Measurements from ENCODE around the gene TIMM23. TPM values are rescaled to one million over a fixed set of nuclear protein-coding genes. Genes with fewer than 3 reads are reported as not detected.

The TIMM23 gene
- total and polyA plus RNA-seq, 10 donors, result 29.9 to 56.2 (median 38.1) TPM

DNA sequence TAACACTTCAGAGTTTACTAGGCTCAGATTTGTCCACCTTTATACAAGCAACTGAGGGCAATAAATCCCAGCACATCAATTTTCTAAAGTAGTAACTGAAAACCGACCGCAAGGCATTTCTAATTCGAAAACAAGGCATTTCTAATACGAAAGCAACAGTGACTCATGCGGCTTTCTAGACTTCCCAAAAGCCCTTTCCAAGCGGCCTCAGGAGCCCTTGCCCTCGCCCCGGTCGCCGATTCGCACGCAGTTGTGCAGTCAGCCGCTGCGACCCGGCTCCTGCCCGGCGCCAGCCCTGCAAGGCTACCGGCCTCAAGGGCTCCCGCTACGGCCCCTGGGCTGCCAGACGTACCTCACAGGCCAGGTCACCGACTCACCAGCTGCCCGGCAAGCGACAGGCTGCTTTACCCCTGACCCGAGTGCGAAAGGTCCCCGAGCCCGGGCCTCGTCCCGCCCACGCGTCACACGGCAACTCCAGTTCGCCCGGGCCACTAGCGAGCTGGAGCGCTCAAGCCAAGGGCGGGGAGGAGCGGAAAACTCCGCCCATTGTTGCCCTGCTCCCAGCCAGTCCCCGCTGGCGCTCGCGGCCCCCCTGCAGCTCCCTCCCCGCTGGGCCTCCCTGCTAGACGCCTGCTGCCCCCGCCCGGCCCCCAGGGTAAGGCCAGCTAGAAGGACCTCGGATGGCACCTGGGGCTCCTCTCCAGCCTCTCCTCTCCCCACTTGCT is 50.9 kb downstream of the TIMM23 start:
- intact Hi-C loops (cut with DNase I; ENCODE audit: low total_unique reads), result no loop called here
- WGBS, 5 donors, result 2 to 12% (median 4%) methylated on average over 17 to 49 of the region's 49 CpGs
- H3K27ac ChIP-seq, result peak overlapping the region; percentile 64 to 95 (median 92)
- peak; percentile 98 for DNase-seq
- peaks cover 52 to 100% (median 97%) of the 10 kb centered on the region in 6 donors for H3K4me1 ChIP-seq
- H3K4me3 ChIP-seq, result peak overlapping the region; percentile 46 to 76 (median 51)
- peak in 1 of 3 donors; percentile 64 for TF ChIP-seq POLR2A (IDR thresholded peaks at IDR 0.05)
- TF ChIP-seq, protein P1, sequence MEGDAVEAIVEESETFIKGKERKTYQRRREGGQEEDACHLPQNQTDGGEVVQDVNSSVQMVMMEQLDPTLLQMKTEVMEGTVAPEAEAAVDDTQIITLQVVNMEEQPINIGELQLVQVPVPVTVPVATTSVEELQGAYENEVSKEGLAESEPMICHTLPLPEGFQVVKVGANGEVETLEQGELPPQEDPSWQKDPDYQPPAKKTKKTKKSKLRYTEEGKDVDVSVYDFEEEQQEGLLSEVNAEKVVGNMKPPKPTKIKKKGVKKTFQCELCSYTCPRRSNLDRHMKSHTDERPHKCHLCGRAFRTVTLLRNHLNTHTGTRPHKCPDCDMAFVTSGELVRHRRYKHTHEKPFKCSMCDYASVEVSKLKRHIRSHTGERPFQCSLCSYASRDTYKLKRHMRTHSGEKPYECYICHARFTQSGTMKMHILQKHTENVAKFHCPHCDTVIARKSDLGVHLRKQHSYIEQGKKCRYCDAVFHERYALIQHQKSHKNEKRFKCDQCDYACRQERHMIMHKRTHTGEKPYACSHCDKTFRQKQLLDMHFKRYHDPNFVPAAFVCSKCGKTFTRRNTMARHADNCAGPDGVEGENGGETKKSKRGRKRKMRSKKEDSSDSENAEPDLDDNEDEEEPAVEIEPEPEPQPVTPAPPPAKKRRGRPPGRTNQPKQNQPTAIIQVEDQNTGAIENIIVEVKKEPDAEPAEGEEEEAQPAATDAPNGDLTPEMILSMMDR (IDR thresholded peaks at IDR 0.05 in 8 of 11, conservative IDR thresholded peaks at IDR 0.05 in 3 of 11), result peak in 7 of 11 experiments; percentile 14 to 55 (median 34)
- TF ChIP-seq POLR2AphosphoS5 (IDR thresholded peaks at IDR 0.05), result peak; percentile 90 to 97 (median 93)
- no peaks in the 10 kb centered on the region for H3K27me3 ChIP-seq (replicated peaks in 1 of 7)
- H3K9me3 ChIP-seq, result no peaks in the 10 kb centered on the region
- peaks cover 0 to 17% (median 0%) of the 10 kb centered on the region in 6 donors for H3K36me3 ChIP-seq

DNA sequence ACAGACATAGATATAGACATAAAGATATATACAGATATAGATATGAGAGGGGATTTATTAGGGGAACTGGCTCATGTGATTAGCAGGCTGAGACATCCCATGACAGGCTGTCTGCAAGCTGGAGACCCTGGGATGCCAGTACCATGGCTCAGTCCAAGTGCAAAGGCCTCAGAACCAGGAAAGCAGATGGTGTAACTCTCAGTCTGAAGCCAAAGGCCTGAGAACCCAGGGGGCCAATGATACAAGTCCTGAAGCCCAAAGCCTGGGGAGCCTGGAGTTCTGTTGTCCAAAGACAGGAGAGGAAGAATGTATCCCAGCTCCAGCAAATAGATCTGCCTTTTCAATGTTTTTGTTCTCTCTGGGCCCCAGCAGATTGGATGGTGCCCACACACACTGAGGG is 52.7 kb downstream of the TIMM23 start:
- H3K36me3 ChIP-seq, result peaks cover 0 to 17% (median 0%) of the 10 kb centered on the region in 6 donors
- H3K4me3 ChIP-seq, result no peak overlapping the region
- peak overlapping the region in 3 of 8 donors; percentile 9 to 40 (median 12) for H3K27ac ChIP-seq
- peaks cover 51 to 100% (median 96%) of the 10 kb centered on the region in 6 donors for H3K4me1 ChIP-seq
- DNase-seq, result no peak
- H3K9me3 ChIP-seq, result no peaks in the 10 kb centered on the region
- intact Hi-C loops (cut with DNase I; ENCODE audit: low total_unique reads), result no loop called here
- H3K27me3 ChIP-seq (replicated peaks in 1 of 7), result no peaks in the 10 kb centered on the region
- TF ChIP-seq POLR2AphosphoS5 (IDR thresholded peaks at IDR 0.05) (no peak), POLR2A (IDR thresholded peaks at IDR 0.05) (no peak)
- TF ChIP-seq, protein P1 (IDR thresholded peaks at IDR 0.05 in 8 of 11, conservative IDR thresholded peaks at IDR 0.05 in 3 of 11), result no peak

DNA sequence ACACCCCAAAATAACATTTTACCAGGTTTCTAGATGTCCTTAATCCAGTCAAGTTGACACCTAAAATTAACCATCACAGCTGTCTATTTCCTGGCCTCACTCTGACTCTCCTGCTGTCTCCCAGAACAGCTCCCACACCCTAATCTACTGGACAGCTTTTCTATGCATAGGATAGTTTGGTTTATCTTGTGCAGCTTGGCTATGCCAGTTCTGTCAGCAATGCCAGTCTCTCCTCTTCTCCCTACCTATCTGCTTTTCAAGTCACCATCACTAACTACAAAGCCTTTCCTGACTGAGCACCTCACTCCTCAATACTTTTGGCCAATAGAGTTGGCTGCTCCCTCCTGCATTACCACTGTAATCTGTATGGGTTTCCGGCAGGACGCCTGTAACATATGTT is 53.1 kb downstream of the TIMM23 start:
- Histone ChIP-seq H3K9me3 (no peaks in the 10 kb centered on the region), H3K27me3 (replicated peaks in 1 of 7) (no peaks in the 10 kb centered on the region), H3K27ac (peak overlapping the region in 3 of 8 donors; percentile 9 to 40 (median 20)), H3K4me1 (peaks cover 47 to 96% (median 92%) of the 10 kb centered on the region in 6 donors), H3K4me3 (no peak overlapping the region), H3K36me3 (peaks cover 0 to 17% (median 0%) of the 10 kb centered on the region in 6 donors)
- TF ChIP-seq, protein P1 (IDR thresholded peaks at IDR 0.05 in 8 of 11, conservative IDR thresholded peaks at IDR 0.05 in 3 of 11), result no peak
- TF ChIP-seq POLR2A (IDR thresholded peaks at IDR 0.05) (no peak), POLR2AphosphoS5 (IDR thresholded peaks at IDR 0.05) (no peak)
- intact Hi-C loops (cut with DNase I; ENCODE audit: low total_unique reads), result no loop called here
- no peak for DNase-seq
- WGBS, 5 donors, result 62 to 84% (median 83%) methylated on average over 2 of the region's 2 CpGs

DNA sequence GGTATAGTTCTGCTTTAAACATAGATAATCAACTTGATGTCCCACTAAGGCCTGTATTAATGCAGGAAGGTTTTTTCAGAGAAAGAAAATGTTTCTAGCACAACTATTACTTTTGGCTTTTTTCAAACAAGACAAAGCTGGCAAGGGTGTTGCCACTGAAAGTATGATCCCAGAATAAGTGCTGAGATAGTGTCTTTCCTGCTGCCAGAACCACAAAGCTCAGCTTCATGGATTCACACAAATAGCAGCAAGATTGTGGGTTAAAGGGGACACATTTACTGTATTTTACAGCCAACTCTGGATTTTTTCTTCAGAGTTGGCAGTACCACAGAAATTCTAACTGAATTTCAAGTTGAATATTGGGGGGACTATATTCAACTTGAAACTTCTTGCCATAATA is 53.8 kb downstream of the TIMM23 start:
- H3K4me1 ChIP-seq, result peaks cover 43 to 95% (median 90%) of the 10 kb centered on the region in 6 donors
- peak overlapping the region in 2 of 8 donors; percentile 12 to 20 for H3K27ac ChIP-seq
- no peaks in the 10 kb centered on the region for H3K27me3 ChIP-seq (replicated peaks in 1 of 7)
- intact Hi-C loops (cut with DNase I; ENCODE audit: low total_unique reads), result no loop called here
- H3K4me3 ChIP-seq, result no peak overlapping the region
- H3K9me3 ChIP-seq, result no peaks in the 10 kb centered on the region
- DNase-seq, result no peak
- TF ChIP-seq POLR2A (IDR thresholded peaks at IDR 0.05), result no peak
- TF ChIP-seq, protein P1 (IDR thresholded peaks at IDR 0.05 in 8 of 11, conservative IDR thresholded peaks at IDR 0.05 in 3 of 11), result no peak
- no peak for TF ChIP-seq POLR2AphosphoS5 (IDR thresholded peaks at IDR 0.05)
- H3K36me3 ChIP-seq, result peaks cover 0 to 17% (median 0%) of the 10 kb centered on the region in 6 donors

All from spleen (tissue), 11 donors.